SK-N-SH treated with all-trans-retinoic acid at 6 μM for 48 hours (cell line): ENCODE results near the gene SRPRB.

ENCODE experiments used
- ARNTL ChIP-seq: fragments of 450-650 bp; formaldehyde crosslinking; IDR thresholded peaks from 2 replicates; pipeline ENCODE4 v1.5.0; 2020; ENCODE audit warnings: low read depth, mild to moderate bottlenecking, moderate library complexity, borderline replicate concordance
- BACH2 ChIP-seq: fragments of 250-450 bp; sonication (Bioruptor Pico); IDR thresholded peaks from 2 replicates; pipeline ENCODE4 v1.9.0; 2021; ENCODE audit warnings: mild to moderate bottlenecking, borderline replicate concordance
- CREB5 ChIP-seq: fragments of 250-450 bp; sonication (Bioruptor Pico); IDR thresholded peaks from 2 replicates; pipeline ENCODE4 v1.5.1; 2020; ENCODE audit warnings: low read depth, mild to moderate bottlenecking, moderate library complexity
- CSRNP3 ChIP-seq: fragments of 250-450 bp; sonication (Bioruptor Pico); IDR thresholded peaks from 2 replicates; pipeline ENCODE4 v1.5.1; 2021; ENCODE audit warnings: mild to moderate bottlenecking, moderate library complexity
- ESRRG ChIP-seq: fragments of 250-450 bp; sonication (Bioruptor Pico); IDR thresholded peaks from 2 replicates; pipeline ENCODE4 v1.6.1; 2021; ENCODE audit warnings: mild to moderate bottlenecking
- PPARA ChIP-seq: fragments of 250-450 bp; sonication (Bioruptor Pico); IDR thresholded peaks from 2 replicates; pipeline ENCODE4 v1.5.0; 2020; ENCODE audit warnings: mild to moderate bottlenecking, borderline replicate concordance
- SNAI2 ChIP-seq: fragments of 250-450 bp; sonication (Bioruptor Pico); IDR thresholded peaks from 2 replicates; pipeline ENCODE4 v1.5.0; 2020; ENCODE audit warnings: mild to moderate bottlenecking, moderate library complexity
- TCF4 ChIP-seq: fragments of 250-450 bp; sonication (Bioruptor Pico); IDR thresholded peaks from 2 replicates; pipeline ENCODE4 v1.8.0; 2021; ENCODE audit warnings: mild to moderate bottlenecking, moderate library complexity, borderline replicate concordance
- TOX ChIP-seq: fragments of 250-450 bp; sonication (Bioruptor Pico); IDR thresholded peaks from 2 replicates; pipeline ENCODE4 v1.8.0; 2021; ENCODE audit warnings: mild to moderate bottlenecking, moderate library complexity, borderline replicate concordance
- ZC3H10 ChIP-seq: fragments of 250-450 bp; sonication (Bioruptor Pico); IDR thresholded peaks from 2 replicates; pipeline ENCODE4 v1.5.1; 2021; ENCODE audit warnings: mild to moderate bottlenecking, moderate library complexity
- ZFP3 ChIP-seq: fragments of 250-450 bp; sonication (Bioruptor Pico); IDR thresholded peaks from 2 replicates; pipeline ENCODE4 v1.5.0; 2020; ENCODE audit warnings: mild to moderate bottlenecking, moderate library complexity
- ZNF70 ChIP-seq: fragments of 450-650 bp; formaldehyde crosslinking; IDR thresholded peaks from 2 replicates; pipeline ENCODE4 v1.5.0; 2020; ENCODE audit warnings: mild to moderate bottlenecking, moderate library complexity
- ZNF8 ChIP-seq: fragments of 450-650 bp; formaldehyde crosslinking; IDR thresholded peaks from 2 replicates; pipeline ENCODE4 v1.5.0; 2020; ENCODE audit warnings: mild to moderate bottlenecking, moderate library complexity
- TF ChIP-seq, protein P1 (sequence below): fragments of 250-450 bp; sonication (Bioruptor Pico); IDR thresholded peaks from 2 replicates; pipeline ENCODE4 v1.8.0; 2020; ENCODE audit warnings: mild to moderate bottlenecking, moderate library complexity, borderline replicate concordance

- TF ChIP-seq ZNF70 (CRISPR knock-in tag) (no peak), ARNTL (CRISPR knock-in tag) (no peak), PPARA (CRISPR knock-in tag) (no peak), TOX (CRISPR knock-in tag) (no peak), CREB5 (no peak), ESRRG (CRISPR knock-in tag) (no peak), ZC3H10 (CRISPR knock-in tag) (no peak), TCF4 (CRISPR knock-in tag) (no peak), BACH2 (CRISPR knock-in tag) (no peak), SNAI2 (CRISPR knock-in tag) (no peak), ZFP3 (CRISPR knock-in tag) (no peak), ZNF8 (no peak), CSRNP3 (CRISPR knock-in tag) (no peak)
- TF ChIP-seq, protein P1, sequence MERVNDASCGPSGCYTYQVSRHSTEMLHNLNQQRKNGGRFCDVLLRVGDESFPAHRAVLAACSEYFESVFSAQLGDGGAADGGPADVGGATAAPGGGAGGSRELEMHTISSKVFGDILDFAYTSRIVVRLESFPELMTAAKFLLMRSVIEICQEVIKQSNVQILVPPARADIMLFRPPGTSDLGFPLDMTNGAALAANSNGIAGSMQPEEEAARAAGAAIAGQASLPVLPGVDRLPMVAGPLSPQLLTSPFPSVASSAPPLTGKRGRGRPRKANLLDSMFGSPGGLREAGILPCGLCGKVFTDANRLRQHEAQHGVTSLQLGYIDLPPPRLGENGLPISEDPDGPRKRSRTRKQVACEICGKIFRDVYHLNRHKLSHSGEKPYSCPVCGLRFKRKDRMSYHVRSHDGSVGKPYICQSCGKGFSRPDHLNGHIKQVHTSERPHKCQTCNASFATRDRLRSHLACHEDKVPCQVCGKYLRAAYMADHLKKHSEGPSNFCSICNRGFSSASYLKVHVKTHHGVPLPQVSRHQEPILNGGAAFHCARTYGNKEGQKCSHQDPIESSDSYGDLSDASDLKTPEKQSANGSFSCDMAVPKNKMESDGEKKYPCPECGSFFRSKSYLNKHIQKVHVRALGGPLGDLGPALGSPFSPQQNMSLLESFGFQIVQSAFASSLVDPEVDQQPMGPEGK (CRISPR knock-in tag) = no peak
These were observed 32.7 kb downstream of the SRPRB start for GRCh38 chr3:133838296-133838789.
